ENCODE data around the gene ANK3.

GRCh38 chr10:60169111-60169510, 220.6 kb downstream of the ANK3 start:
- TF ChIP-seq EZH2 (IDR thresholded peaks at IDR 0.05; ENCODE audit: insufficient read depth, poor library complexity, severe bottlenecking): no peak
- no peak for TF ChIP-seq EZH2phosphoT487 (IDR thresholded peaks at IDR 0.05; ENCODE audit: insufficient read depth, low read depth)
